Lower leg skin (tissue), 3 donors: Measurements from ENCODE around the gene SEMA3G.

Experiments
- POLR2A ChIP-seq, 2 donors: fragments of 450-650 bp; IDR thresholded peaks; one replicate each; pipeline ENCODE4 v1.6.1; 2016 to 2017; ENCODE audit warnings: antibody characterized with exemption in 2 of 2, mild to moderate bottlenecking in 1 of 2, moderate library complexity in 1 of 2
- TF ChIP-seq, protein P1 (sequence below), 3 donors: fragments of 450-650 bp; IDR thresholded peaks; one replicate each; pipeline ENCODE4 v1.5.1; 2016; ENCODE audit warnings: antibody characterized with exemption in 3 of 3, mild to moderate bottlenecking in 3 of 3, moderate library complexity in 2 of 3

DNA sequence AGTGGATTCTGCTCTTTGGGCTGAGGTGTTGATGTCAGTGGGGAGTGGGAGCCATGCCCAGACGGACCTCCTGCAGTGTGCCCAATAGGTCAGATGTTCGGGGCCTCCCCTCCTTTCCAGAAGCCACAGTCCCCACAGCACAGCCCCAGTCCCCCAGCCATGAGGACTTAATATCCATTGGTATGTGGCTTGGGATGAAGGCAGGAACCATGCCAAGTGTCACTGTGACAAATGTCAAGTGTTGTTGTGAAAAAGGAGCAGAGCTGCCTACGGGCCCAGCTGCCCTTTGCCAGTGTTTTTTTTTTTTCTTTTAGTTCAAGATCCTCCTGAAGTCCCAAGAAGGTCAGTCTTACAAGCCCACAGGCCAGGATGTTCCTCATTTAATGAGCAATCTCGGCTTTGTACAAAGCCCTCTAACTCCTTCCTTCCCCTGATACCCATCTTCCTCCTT is 12.2 kb downstream of the SEMA3G start:
- TF ChIP-seq, protein P1, sequence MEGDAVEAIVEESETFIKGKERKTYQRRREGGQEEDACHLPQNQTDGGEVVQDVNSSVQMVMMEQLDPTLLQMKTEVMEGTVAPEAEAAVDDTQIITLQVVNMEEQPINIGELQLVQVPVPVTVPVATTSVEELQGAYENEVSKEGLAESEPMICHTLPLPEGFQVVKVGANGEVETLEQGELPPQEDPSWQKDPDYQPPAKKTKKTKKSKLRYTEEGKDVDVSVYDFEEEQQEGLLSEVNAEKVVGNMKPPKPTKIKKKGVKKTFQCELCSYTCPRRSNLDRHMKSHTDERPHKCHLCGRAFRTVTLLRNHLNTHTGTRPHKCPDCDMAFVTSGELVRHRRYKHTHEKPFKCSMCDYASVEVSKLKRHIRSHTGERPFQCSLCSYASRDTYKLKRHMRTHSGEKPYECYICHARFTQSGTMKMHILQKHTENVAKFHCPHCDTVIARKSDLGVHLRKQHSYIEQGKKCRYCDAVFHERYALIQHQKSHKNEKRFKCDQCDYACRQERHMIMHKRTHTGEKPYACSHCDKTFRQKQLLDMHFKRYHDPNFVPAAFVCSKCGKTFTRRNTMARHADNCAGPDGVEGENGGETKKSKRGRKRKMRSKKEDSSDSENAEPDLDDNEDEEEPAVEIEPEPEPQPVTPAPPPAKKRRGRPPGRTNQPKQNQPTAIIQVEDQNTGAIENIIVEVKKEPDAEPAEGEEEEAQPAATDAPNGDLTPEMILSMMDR (IDR thresholded peaks at IDR 0.05) = no peak
- TF ChIP-seq POLR2A (IDR thresholded peaks at IDR 0.05) = no peak
